ENCODE measurements around the gene ANO9.

ANO9 gene

DNA sequence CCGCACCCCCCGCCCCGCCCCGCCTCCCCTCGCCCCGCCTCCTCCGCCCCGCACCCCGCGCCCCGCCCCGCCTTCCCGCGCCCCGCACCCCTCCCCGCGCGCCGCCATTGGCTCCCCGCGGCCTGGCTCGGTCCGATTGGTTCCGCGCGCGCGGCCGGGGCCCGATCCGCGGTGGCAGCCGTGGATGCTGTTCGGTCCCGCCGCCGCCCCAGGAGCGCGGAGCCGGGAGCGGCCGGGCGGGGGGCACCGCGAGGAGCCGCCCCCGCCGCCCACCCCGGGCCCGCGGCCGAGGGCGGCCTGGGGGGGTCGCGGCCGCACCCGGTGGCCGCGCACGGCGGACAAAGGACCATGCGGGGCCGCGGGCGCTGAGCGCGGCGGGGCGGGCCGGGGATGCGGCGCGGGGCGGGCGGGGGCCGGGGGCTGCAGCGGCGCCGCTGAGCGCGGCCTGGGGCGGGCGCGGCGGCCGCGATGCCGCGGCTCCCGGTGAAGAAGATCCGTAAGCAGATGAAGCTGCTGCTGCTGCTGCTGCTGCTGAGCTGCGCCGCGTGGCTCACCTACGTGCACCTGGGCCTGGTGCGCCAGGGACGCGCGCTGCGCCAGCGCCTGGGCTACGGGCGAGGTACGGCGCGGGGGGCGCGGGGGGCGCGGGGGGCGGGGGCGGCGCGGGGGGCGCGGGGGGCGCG, 72.3 kb downstream of the ANO9 start, which contains the start of gene B4GALNT4:
TSS of gene B4GALNT4 (plus strand) at position 164 of the 683 bp plus-strand sequence. CDS start at position 469, 305 bp downstream.
- no peak for DNase-seq (ENCODE audit: low read depth)

DNA sequence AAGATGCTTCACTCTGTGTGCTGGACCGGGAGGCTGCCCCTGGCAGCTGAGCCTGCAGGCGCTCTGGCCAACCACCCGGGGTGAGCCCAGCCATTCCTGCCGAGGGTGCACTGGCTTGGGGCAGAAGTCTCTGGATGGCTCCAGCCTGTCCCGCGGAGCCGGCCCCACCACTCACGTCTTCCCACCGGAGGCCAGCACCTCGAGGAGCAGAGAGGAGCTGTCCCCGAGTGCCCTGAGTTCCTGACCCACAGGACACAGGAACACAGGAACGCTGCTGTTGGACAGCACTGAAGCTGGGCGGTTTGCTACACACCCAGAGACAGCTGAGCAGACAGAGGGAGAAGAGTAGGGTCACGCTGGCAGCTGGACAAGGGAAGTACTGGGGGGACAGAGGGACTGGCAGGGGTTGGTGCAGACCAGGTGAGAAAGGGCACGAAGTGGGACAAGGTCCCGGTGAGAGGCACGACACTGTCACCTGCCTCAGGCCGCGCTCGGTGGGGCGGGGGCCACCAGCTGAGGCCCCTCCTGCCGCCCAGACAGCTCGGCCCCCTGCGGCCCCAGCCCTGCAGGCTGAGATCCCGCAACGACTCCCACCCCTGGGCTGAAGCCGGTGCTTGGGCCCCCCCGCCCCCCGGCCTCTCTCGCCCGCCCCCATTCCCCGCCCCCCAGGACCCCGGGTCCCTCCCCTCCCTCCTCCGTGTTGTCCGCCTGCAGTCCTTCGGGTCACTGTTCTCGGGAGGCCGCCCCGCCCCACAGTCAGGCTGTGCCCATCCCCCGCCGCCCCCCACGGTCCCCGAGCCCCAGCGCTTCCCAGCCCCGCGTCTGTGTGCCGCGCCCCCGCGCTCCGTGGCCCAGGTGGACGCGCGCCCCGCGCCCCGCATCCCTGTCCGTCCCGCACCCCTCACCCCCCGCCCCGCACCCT, 73.1 kb downstream of the ANO9 start:
- DNase-seq (ENCODE audit: low read depth): no peak

DNA sequence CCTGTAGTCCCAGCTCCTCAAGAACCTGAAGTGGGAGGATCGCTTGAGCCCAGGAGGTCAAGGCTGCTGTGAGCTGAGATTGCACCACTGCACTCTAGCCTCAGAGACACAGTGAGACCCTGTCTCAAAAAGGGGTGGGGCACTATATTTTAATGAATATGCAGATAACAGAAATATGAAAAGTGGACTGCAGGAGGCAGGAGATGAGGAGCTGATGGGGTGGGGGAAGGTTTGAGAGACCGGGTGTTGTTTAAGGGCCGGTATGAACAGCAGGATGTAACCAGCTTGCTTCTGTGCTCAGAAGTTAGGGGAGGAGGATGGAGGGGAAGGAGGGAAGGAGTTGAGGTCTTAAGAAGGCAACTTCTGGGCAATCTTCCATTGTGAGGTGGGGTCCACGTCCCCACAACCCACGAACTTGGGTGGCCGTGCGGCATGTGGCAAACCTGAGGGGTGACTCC, 73.8 kb downstream of the ANO9 start:
- DNase-seq (ENCODE audit: low read depth): no peak
